DND-41 (cell line): ENCODE results near the gene NCOA4.

Experiments
- ATAC-seq: fragments of 200-7000 bp; cut with Tn5 transposase; 3 replicates; pipeline ENCODE4 v1.9.1; 2021; ENCODE audit warnings: low read depth; ENCODE audit not compliant: insufficient read depth
- DNase-seq: peaks from one replicate; pipeline ENCODE4 v3.0.0-alpha.2; 2020
- H2AFZ ChIP-seq: 2 replicates; pipeline ENCODE4 v1.6.0; 2012; ENCODE audit warnings: low read depth, low read length
- H3K27ac ChIP-seq: 2 replicates; pipeline ENCODE4 v1.5.1; 2012; ENCODE audit warnings: low read length, inconsistent platforms
- H3K27me3 ChIP-seq: fragments of 200-600 bp; sonication (generic); 2 replicates; pipeline ENCODE4 v1.6.0; 2012; ENCODE audit warnings: low read length, mild to moderate bottlenecking, inconsistent platforms; ENCODE audit not compliant: insufficient read depth, poor library complexity
- H3K36me3 ChIP-seq: 2 replicates; pipeline ENCODE4 v1.5.1; 2012; ENCODE audit warnings: low read length, inconsistent platforms; ENCODE audit not compliant: insufficient read depth
- H3K4me1 ChIP-seq: 2 replicates; pipeline ENCODE4 v1.5.1; 2012; ENCODE audit warnings: mild to moderate bottlenecking, low read length; ENCODE audit not compliant: insufficient read depth
- H3K4me2 ChIP-seq: 2 replicates; pipeline ENCODE4 v1.6.0; 2012; ENCODE audit warnings: mild to moderate bottlenecking, moderate library complexity, low read length, inconsistent platforms; ENCODE audit not compliant: insufficient read depth
- H3K4me3 ChIP-seq, 2 experiments: fragments of 200-600 bp in 1 of 2; shearing (Covaris generic) in 1 of 2; 2 replicates each; pipeline ENCODE4 v1.5.1; 2012 to 2016; ENCODE audit warnings: inconsistent platforms in 2 of 2, low read length in 2 of 2, mild to moderate bottlenecking in 2 of 2, low read depth in 1 of 2, moderate library complexity in 1 of 2
- H3K79me2 ChIP-seq: 2 replicates; pipeline ENCODE4 v1.6.0; 2012; ENCODE audit warnings: low read length, inconsistent platforms; ENCODE audit not compliant: insufficient read depth
- H3K9ac ChIP-seq: 2 replicates; pipeline ENCODE4 v1.6.0; 2012; ENCODE audit warnings: low read depth, mild to moderate bottlenecking, inconsistent platforms, low read length, moderate library complexity
- H3K9me3 ChIP-seq: 2 replicates; pipeline ENCODE4 v1.5.1; 2012; ENCODE audit warnings: low read length, moderate library complexity, mild to moderate bottlenecking, inconsistent platforms; ENCODE audit not compliant: insufficient read depth, severe bottlenecking
- H4K20me1 ChIP-seq: 2 replicates; pipeline ENCODE4 v1.6.0; 2012; ENCODE audit warnings: low read length; ENCODE audit not compliant: insufficient read depth
- EZH2 ChIP-seq: IDR thresholded peaks from 3 replicates; pipeline ENCODE4 v1.6.1; 2012; ENCODE audit warnings: borderline replicate concordance, low read depth, mild to moderate bottlenecking, moderate library complexity, low read length, inconsistent platforms; ENCODE audit not compliant: severe bottlenecking
- TF ChIP-seq, protein P1 (sequence below): IDR thresholded peaks from 2 replicates; pipeline ENCODE4 v1.5.1; 2012; ENCODE audit warnings: borderline replicate concordance, low read length, moderate library complexity, mild to moderate bottlenecking; ENCODE audit not compliant: poor library complexity, severe bottlenecking; ENCODE audit errors: extremely low read depth

The NCOA4 gene

DNA sequence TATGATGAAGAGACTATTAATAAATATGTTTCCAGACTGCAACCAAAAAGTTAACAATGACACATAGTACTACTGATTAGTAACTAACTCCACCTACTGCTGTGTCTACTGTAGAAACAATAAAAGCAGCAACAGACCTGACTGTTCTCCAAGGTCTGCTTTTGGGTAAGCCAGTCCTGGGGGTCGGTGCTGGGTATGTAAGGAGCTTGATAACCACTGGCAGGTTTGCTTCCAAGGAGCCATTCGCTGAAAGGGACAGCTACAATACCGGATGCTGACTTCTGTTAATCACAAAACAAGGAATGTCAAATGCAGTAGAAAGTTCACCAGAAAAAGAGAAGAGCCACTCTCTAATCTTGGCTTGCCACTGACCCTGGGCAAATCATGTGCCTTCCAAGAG is 17.7 kb downstream of the NCOA4 start:
- H3K4me2 ChIP-seq, result no peak overlapping the region
- no peak for ATAC-seq
- TF ChIP-seq EZH2, result no peak
- TF ChIP-seq, protein P1, sequence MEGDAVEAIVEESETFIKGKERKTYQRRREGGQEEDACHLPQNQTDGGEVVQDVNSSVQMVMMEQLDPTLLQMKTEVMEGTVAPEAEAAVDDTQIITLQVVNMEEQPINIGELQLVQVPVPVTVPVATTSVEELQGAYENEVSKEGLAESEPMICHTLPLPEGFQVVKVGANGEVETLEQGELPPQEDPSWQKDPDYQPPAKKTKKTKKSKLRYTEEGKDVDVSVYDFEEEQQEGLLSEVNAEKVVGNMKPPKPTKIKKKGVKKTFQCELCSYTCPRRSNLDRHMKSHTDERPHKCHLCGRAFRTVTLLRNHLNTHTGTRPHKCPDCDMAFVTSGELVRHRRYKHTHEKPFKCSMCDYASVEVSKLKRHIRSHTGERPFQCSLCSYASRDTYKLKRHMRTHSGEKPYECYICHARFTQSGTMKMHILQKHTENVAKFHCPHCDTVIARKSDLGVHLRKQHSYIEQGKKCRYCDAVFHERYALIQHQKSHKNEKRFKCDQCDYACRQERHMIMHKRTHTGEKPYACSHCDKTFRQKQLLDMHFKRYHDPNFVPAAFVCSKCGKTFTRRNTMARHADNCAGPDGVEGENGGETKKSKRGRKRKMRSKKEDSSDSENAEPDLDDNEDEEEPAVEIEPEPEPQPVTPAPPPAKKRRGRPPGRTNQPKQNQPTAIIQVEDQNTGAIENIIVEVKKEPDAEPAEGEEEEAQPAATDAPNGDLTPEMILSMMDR, result no peak
- no peak overlapping the region for H3K9ac ChIP-seq
- DNase-seq, result no peak
- H2AFZ ChIP-seq, result no peak overlapping the region
- H3K36me3 ChIP-seq, result peaks cover 95% of the 10 kb centered on the region
- H4K20me1 ChIP-seq, result peaks cover 32% of the 10 kb centered on the region
- no peaks in the 10 kb centered on the region for H3K27me3 ChIP-seq
- no peaks in the 10 kb centered on the region for H3K4me1 ChIP-seq
- no peak overlapping the region for H3K27ac ChIP-seq
- no peaks in the 10 kb centered on the region for H3K9me3 ChIP-seq
- H3K79me2 ChIP-seq, result peaks cover 31% of the 10 kb centered on the region
- H3K4me3 ChIP-seq, result no peak overlapping the region

DNA sequence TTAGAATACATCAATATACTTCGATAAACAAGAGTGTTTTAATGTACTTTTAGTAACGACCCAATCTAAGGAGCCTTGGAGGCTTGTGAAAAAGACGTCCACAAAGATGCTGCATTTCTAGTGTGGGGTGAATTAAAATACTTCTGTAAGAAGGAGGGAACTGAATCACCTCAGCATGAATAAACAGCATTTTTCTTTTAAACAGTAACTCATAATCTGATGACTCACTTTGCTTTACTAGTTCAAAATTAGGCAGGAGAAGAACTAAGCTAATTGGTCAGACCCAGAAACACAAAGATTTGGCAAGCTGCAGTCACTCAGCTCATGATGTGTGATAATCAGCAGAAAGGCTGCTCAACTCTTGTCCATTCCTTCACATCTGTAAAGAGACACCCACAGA is 24.2 kb downstream of the NCOA4 start:
- no peak overlapping the region for H3K9ac ChIP-seq
- peaks cover 99% of the 10 kb centered on the region for H3K36me3 ChIP-seq
- no peak for ATAC-seq
- H3K4me3 ChIP-seq, result no peak overlapping the region
- H3K9me3 ChIP-seq, result no peaks in the 10 kb centered on the region
- peaks cover 8% of the 10 kb centered on the region for H3K79me2 ChIP-seq
- TF ChIP-seq, protein P1, result no peak
- TF ChIP-seq EZH2, result no peak
- H3K4me2 ChIP-seq, result no peak overlapping the region
- H4K20me1 ChIP-seq, result peaks cover 9% of the 10 kb centered on the region; the same call in 1 of the 2 replicates
- no peaks in the 10 kb centered on the region for H3K27me3 ChIP-seq
- no peaks in the 10 kb centered on the region for H3K4me1 ChIP-seq
- H2AFZ ChIP-seq, result no peak overlapping the region
- DNase-seq, result no peak
- no peak overlapping the region for H3K27ac ChIP-seq

- H4K20me1 ChIP-seq, result peaks cover 11% of the 10 kb centered on the region; the same call in 1 of the 2 replicates
- no peak overlapping the region for H3K4me2 ChIP-seq
- H3K36me3 ChIP-seq, result peaks cover 99% of the 10 kb centered on the region
Observed at GRCh38 chr10:46005383-46005782, 25.0 kb downstream of the NCOA4 start.

More at GRCh38 chr10:46005383-46005782, 25.0 kb downstream of the NCOA4 start:
- H3K9ac ChIP-seq, result no peak overlapping the region
- no peak overlapping the region for H3K4me3 ChIP-seq
- H3K27me3 ChIP-seq, result no peaks in the 10 kb centered on the region
- H2AFZ ChIP-seq, result no peak overlapping the region
- TF ChIP-seq EZH2, result no peak
- TF ChIP-seq, protein P1, result no peak
- H3K9me3 ChIP-seq, result no peaks in the 10 kb centered on the region
- peaks cover 8% of the 10 kb centered on the region for H3K79me2 ChIP-seq
- no peak overlapping the region for H3K27ac ChIP-seq
- no peaks in the 10 kb centered on the region for H3K4me1 ChIP-seq
- no peak for ATAC-seq
- no peak for DNase-seq
